GM21528 (cell line): ENCODE data around the gene ARHGAP23.
"Not testable (repeated sequence)": the region's sequence is repeated elsewhere in the genome, so short reads cannot be mapped to it uniquely, and the experiment has no call there.

ENCODE experiments used
- ATAC-seq: cut with Tn5 transposase; IDR thresholded peaks from one replicate; pipeline ENCODE4 v1.9.1; 2021; ENCODE audit warnings: mild to moderate bottlenecking, moderate library complexity; ENCODE audit not compliant: unreplicated experiment, low FRiP score

Gene ARHGAP23

GRCh38 chr17:38458521-38458920 is 30.3 kb downstream of the ARHGAP23 start:
- ATAC-seq: no peak

GRCh38 chr17:38459567-38459966 is 31.3 kb downstream of the ARHGAP23 start:
- no peak for ATAC-seq

GRCh38 chr17:38460082-38460715 is 31.9 kb downstream of the ARHGAP23 start:
- ATAC-seq: no peak

GRCh38 chr17:38460716-38461630 is 32.7 kb downstream of the ARHGAP23 start:
- ATAC-seq: no peak

- no peak for ATAC-seq
Measured at GRCh38 chr17:38461683-38462082, 33.4 kb downstream of the ARHGAP23 start.

GRCh38 chr17:38463451-38463858 is 35.2 kb downstream of the ARHGAP23 start:
- ATAC-seq: no peak

GRCh38 chr17:38464251-38464722 is 36.0 kb downstream of the ARHGAP23 start:
- no peak for ATAC-seq

- no peak for ATAC-seq
Measured at GRCh38 chr17:38464723-38465390, 36.6 kb downstream of the ARHGAP23 start.

- ATAC-seq: no peak
Measured at GRCh38 chr17:38465391-38466345, 37.4 kb downstream of the ARHGAP23 start.

GRCh38 chr17:38466346-38467315 is 38.4 kb downstream of the ARHGAP23 start:
- ATAC-seq: no peak

- no peak for ATAC-seq
Measured at GRCh38 chr17:38467491-38467890, 39.2 kb downstream of the ARHGAP23 start.

GRCh38 chr17:38469875-38470274 is 41.6 kb downstream of the ARHGAP23 start:
- no peak for ATAC-seq

- ATAC-seq: not testable (repeated sequence)
Measured at GRCh38 chr17:38471253-38471652, 43.0 kb downstream of the ARHGAP23 start.

- ATAC-seq: not testable (repeated sequence)
Measured at GRCh38 chr17:38474666-38475065, 46.4 kb downstream of the ARHGAP23 start.

GRCh38 chr17:38476549-38476948 is 48.3 kb downstream of the ARHGAP23 start:
- ATAC-seq: no peak

GRCh38 chr17:38477417-38477816 is 49.2 kb downstream of the ARHGAP23 start:
- not testable (repeated sequence) for ATAC-seq

- not testable (repeated sequence) for ATAC-seq
Measured at GRCh38 chr17:38477951-38478350, 49.7 kb downstream of the ARHGAP23 start.

- ATAC-seq: not testable (repeated sequence)
Measured at GRCh38 chr17:38478667-38479066, 50.4 kb downstream of the ARHGAP23 start.
